ENCODE measurements around the gene PAPLN.
A peak's percentile ranks its signal among the peaks of the same experiment; 100 is the strongest.

Gene PAPLN

DNA sequence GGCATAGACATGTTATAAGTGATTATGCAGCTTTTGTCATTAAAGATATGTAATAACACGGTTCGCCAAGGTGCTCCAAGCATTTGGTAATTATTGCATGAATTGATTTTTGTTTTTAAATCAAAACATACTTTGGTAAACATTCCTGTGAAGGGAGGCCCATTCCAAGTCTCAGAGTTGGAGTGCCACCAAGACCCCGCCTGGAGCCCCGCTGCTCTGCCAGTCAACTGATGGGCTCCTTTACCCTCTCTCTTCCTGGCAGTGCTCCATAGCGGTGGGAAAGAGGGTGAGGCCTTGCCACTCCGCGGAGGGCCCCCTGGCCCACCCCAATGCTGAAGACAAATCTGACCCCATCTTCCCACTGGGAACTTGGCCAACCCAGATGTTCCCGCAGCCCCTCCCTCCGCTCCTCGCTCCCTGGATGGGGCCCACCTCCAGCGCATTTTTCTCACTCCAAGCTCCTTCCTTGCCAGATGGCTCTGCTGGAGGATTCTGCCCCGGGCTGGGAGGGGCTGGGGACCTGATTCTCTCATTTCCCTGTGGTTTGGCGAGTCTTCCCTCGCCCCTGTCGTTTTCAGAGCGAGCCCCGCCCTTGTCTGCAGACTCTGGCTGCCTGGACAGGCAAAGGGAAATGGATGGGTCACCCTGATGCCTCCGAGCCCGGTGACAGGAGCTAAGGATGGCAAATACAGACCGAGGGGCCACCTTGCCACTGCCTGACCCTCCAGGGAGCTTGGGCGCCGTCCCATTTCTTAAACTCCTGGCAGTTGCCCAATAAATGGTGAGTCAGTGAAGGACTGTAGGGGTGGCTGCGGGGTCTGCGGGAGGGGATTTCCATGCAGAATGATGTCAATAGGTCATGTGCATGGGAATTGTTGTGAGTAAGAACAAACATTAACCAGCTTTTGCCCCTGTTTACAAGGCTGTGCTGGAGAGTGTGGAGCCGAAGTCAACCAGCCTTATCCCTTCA lies 9.2 kb upstream of the PAPLN start:
- Histone ChIP-seq H3K4me3 (no peak overlapping the region), H3K27ac (peak overlapping the region in 11 of 21 experiments; percentile 3 to 73 (median 35))

DNA sequence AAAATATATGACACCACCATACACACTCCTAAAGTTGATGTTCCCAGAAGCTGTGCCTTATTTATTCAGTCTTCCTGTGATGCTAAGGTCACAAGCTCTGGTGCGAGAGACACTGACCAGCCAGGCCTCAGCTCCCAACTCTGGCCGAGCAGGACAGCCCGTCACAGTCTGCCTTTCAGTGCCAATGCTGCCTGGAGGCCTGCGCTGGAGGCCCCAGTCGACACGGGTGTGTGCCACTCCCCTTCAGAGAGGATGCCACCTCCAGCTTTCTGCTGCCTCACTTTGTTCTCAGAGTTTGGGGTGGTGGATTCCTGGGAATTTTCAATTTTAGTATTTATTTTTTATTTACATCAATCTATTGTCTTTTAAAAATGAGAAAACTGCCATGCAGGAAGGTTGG lies 7.3 kb upstream of the PAPLN start:
- Histone ChIP-seq H3K4me3 (no peak overlapping the region), H3K27ac (no peak overlapping the region)

DNA sequence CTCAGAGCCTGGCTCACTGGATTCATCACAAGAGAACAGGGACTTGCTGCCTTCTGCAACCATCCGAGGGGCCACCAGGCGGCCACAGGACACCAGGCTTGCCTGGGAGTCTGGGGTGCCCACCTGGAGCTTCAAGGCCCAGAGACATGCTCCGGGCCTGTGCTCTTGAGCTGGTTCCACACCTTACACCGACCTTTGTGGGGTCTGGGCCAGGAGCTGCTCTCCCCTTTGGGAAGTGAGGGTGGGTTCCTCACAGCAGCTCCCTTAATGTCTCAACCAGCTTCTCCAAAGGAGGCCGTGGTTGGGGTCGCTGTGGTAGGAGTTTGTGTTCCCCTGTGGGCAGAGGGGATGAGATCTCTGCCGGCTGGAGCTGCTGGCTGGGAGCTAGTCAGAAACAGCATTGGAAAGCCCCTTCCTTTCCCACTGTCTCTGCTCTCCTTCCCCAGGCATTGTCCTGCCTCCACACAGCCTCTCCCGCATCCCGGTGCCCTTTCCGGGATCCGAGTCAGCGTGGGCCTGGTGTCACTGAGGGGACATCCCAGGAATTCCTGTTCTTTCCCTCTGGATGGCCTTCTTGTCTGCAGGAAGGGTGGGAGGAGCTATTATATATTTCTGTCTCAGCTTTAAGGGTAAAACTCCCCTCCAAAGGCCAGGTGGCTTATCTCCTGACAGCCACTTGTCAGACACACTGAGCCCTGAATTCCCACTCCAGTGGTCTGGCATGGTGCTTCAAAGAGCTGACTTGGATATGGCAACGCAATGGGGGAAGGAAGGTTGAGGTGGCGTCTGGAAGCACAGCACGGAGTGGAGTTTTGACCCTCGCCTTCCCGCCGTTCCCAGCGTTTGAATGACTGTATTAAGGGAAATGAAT lies 5.1 kb upstream of the PAPLN start:
- H3K4me3 ChIP-seq: no peak overlapping the region
- peak overlapping the region in 1 of 21 experiments; percentile 23 for H3K27ac ChIP-seq

DNA sequence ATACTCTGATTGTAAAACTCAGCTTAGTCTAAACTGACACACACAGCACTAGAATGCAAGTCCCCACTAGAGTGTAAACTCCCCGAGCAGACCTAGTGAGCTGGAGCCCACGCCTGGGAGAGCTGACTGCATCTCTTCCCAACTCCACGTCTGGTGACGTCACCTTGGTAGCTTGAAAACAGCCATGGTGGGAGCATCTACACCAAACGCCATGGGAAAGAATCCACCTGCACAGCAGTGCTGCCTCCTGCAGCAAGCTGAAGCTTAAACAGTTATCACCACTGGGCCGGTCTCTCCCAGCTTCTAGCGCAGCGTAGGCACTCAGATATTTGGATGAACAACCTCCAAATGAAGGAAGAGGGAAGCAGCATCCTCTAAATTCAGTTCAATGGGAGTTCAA lies 4.3 kb upstream of the PAPLN start:
- H3K4me3 ChIP-seq: no peak overlapping the region
- no peak overlapping the region for H3K27ac ChIP-seq

DNA sequence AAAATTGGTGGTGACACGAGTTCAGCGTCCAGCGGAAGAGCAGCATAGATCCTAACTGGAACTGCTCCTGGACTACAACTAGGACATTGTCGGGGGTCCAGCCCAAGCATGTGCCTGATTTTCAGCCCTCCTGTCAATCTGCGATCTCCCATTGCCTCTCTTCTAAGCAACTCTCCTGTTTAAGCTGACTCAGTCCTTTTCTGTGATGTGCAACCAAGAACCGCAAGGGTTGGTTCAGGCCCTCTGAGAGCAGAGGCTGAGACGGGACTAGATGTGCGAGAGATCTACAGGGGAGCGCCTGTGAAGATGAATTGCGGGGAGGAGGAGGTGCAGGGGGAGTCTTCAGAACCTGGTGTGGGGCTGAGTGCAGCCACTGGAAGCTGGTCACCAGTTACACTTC lies 3.7 kb upstream of the PAPLN start:
- Histone ChIP-seq H3K27ac (no peak overlapping the region), H3K4me3 (no peak overlapping the region)

DNA sequence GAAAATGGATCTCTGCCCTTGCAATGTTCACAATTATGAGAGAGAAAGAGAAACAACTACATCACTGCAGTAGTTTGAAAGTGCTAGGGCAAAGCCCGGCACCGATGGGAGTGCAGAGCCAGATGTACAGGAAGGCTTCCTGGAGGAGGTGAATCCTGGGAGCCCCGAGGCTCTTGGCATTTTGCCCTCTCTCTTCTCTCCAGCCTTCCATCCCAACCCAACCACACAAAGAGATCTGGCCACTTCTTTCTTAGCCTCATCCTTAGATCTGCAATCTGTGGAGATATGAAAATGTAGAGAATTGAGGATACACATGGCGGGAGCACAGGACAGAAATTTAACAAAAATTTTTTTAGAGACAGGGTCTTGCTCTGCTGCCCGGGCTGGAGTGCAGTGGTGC lies 3.3 kb upstream of the PAPLN start:
- Histone ChIP-seq H3K27ac (no peak overlapping the region), H3K4me3 (no peak overlapping the region)

DNA sequence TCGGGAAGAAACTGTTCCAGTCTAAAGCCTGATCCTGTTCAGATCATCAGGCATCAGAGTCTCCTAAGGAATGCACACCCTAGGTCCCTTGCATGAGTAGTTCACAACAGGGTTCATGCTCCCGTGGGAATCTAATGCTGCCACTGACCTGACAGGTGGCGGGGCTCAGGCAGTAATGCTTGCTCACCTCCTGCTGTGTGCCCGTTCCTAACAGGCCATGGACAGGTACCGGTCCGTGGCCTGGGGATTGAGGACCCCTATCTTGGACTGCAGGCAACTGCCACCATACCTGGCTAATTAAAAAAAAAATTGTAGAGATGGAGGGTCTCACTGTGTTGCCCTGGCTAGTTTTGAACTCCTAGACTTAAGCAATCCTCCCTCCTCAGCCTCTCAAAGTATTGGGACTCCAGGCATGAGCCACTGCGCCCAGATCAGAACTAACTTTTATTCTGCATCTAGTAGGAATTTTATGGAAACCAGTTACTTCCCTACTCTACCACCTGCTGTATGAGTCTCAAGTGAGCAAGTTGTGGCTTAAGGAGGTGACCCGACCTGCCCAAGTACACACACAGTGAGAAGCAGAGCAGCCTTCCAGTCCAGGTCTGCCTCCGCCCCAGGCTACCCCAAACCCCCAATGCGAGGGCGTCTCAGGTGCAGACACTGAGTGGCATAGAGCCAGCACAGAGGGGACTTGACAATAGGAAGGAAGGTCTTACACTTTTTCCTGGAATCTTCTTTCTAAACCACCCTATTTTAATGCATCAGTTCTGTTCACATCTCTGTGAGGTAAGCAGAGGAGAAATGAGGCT lies 2.5 kb upstream of the PAPLN start:
- Histone ChIP-seq H3K4me3 (no peak overlapping the region), H3K27ac (no peak overlapping the region)

- Histone ChIP-seq H3K27ac (no peak overlapping the region), H3K4me3 (no peak overlapping the region)
Observed at GRCh38 chr14:73235531-73236155, 1.7 kb upstream of the PAPLN start.

- H3K27ac ChIP-seq: no peak overlapping the region
- no peak overlapping the region for H3K4me3 ChIP-seq
Observed at GRCh38 chr14:73236157-73236556, 1.1 kb upstream of the PAPLN start.

- H3K27ac ChIP-seq: peak overlapping the region in 1 of 21 experiments; percentile 24
- H3K4me3 ChIP-seq: peak overlapping the region in 1 of 7 experiments; percentile 61
Observed at GRCh38 chr14:73236752-73237218, 521 bp upstream of the PAPLN start.

- H3K27ac ChIP-seq: peak overlapping the region in 17 of 21 experiments; percentile 19 to 86 (median 61)
- H3K4me3 ChIP-seq: peak overlapping the region; percentile 31 to 61 (median 38)
Observed at GRCh38 chr14:73237786-73238423, 599 bp downstream of the PAPLN start.

GRCh38 chr14:73238424-73238852 lies 1.1 kb downstream of the PAPLN start:
- H3K27ac ChIP-seq: peak overlapping the region in 17 of 21 experiments; percentile 19 to 86 (median 61)
- peak overlapping the region; percentile 31 to 61 (median 38) for H3K4me3 ChIP-seq

DNA sequence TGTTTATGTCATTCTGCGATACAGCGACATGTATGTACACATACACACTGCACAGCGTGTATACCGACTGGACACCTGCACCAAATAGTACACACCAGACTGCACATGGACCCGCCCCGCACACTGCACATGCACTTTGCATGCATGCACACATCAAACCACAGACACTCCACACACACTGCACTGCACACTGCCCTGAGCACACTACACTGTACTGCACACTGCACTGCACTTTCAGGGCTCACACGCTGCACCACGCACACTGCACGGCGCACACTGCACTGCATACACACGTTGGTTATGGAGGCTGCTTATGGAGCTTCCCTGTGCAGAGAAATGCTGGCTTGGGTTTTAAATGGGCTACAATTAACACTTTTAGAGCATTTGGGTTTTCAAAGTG lies 1.6 kb downstream of the PAPLN start:
- peak overlapping the region in 1 of 21 experiments; percentile 70 for H3K27ac ChIP-seq
- peak overlapping the region in 3 of 7 experiments; percentile 30 to 49 (median 41) for H3K4me3 ChIP-seq

GRCh38 chr14:73239393-73240241 lies 2.3 kb downstream of the PAPLN start:
- peak overlapping the region in 4 of 21 experiments; percentile 4 to 39 (median 6) for H3K27ac ChIP-seq

GRCh38 chr14:73240816-73241480 lies 3.6 kb downstream of the PAPLN start:
- H3K4me3 ChIP-seq: no peak overlapping the region
- peak overlapping the region in 2 of 21 experiments; percentile 47 to 56 for H3K27ac ChIP-seq

More at GRCh38 chr14:73239393-73240241, 2.3 kb downstream of the PAPLN start:
- H3K4me3 ChIP-seq: peak overlapping the region in 6 of 7 experiments; percentile 14 to 41 (median 26)

GRCh38 chr14:73241481-73242165 lies 4.3 kb downstream of the PAPLN start:
- Histone ChIP-seq H3K4me3 (no peak overlapping the region), H3K27ac (peak overlapping the region in 17 of 21 experiments; percentile 5 to 71 (median 38))

All from skin epidermis (tissue), 12 donors.